HepG2 (cell line): ENCODE results near the gene TOLLIP. TPM values are rescaled to one million over a fixed set of nuclear protein-coding genes. Genes with fewer than 3 reads are reported as not detected.

Source experiments
- AHR ChIP-seq: IDR thresholded peaks from 2 replicates; pipeline ENCODE4 v1.6.1; 2018; ENCODE audit warnings: missing genetic modification reagents, missing compliant biosample characterization
- BHLHE40 ChIP-seq: IDR thresholded peaks from 2 replicates; pipeline ENCODE4 v1.6.1; 2011; ENCODE audit warnings: low read length, improper control_type of control experiment
- DR1 ChIP-seq: sonication (generic); formaldehyde crosslinking; IDR thresholded peaks from 2 replicates; pipeline ENCODE4 v1.8.0; 2021; ENCODE audit warnings: mild to moderate bottlenecking, missing genetic modification reagents, inconsistent platforms
- GZF1 ChIP-seq: sonication (generic); formaldehyde crosslinking; IDR thresholded peaks from 2 replicates; pipeline ENCODE4 v1.5.1; 2020; ENCODE audit warnings: mild to moderate bottlenecking, missing genetic modification reagents
- HNRNPLL ChIP-seq: fragments of 200-400 bp; formaldehyde crosslinking; IDR thresholded peaks from 2 replicates; pipeline ENCODE4 v1.6.1; 2017; ENCODE audit warnings: mild to moderate bottlenecking, low read depth, low read length; ENCODE audit not compliant: poor library complexity, severe bottlenecking
- LBX2 ChIP-seq: sonication (generic); formaldehyde crosslinking; IDR thresholded peaks from 2 replicates; pipeline ENCODE4 v1.5.0; 2020; ENCODE audit warnings: missing genetic modification reagents, mild to moderate bottlenecking, borderline replicate concordance
- MEIS1 ChIP-seq: sonication (generic); formaldehyde crosslinking; IDR thresholded peaks from 2 replicates; pipeline ENCODE4 v1.9.0; 2021; ENCODE audit warnings: mild to moderate bottlenecking, missing genetic modification reagents, moderate library complexity, borderline replicate concordance
- MLX ChIP-seq: IDR thresholded peaks from 2 replicates; pipeline ENCODE4 v1.6.1; 2016
- PITX1 ChIP-seq: sonication (generic); formaldehyde crosslinking; IDR thresholded peaks from 2 replicates; pipeline ENCODE4 v1.5.1; 2020; ENCODE audit warnings: mild to moderate bottlenecking, missing genetic modification reagents
- RBFOX2 ChIP-seq: fragments of 200-400 bp; formaldehyde crosslinking; IDR thresholded peaks from 2 replicates; pipeline ENCODE4 v1.6.1; 2017; ENCODE audit warnings: low read depth, mild to moderate bottlenecking, low read length
- RBM22 ChIP-seq: fragments of 200-400 bp; formaldehyde crosslinking; optimal IDR thresholded peaks from 2 replicates; pipeline ENCODE3; 2017; ENCODE audit warnings: mild to moderate bottlenecking, low read length, moderate library complexity
- SIX1 ChIP-seq: sonication (generic); formaldehyde crosslinking; IDR thresholded peaks from 2 replicates; pipeline ENCODE4 v1.4.0; 2020; ENCODE audit warnings: missing genetic modification reagents, borderline replicate concordance
- TAF1 ChIP-seq: sonication (generic); formaldehyde crosslinking; IDR thresholded peaks from 2 replicates; pipeline ENCODE4 v1.4.0; 2020; ENCODE audit warnings: missing genetic modification reagents
- ZBTB33 ChIP-seq: sonication (generic); formaldehyde crosslinking; IDR thresholded peaks from 2 replicates; pipeline ENCODE4 v1.4.0; 2020; ENCODE audit warnings: missing genetic modification reagents
- ZBTB46 ChIP-seq: sonication (generic); formaldehyde crosslinking; IDR thresholded peaks from 2 replicates; pipeline ENCODE4 v1.4.0; 2020; ENCODE audit warnings: mild to moderate bottlenecking, missing genetic modification reagents, borderline replicate concordance
- ZFP62 ChIP-seq: sonication (generic); formaldehyde crosslinking; IDR thresholded peaks from 2 replicates; pipeline ENCODE4 v1.4.0; 2020; ENCODE audit warnings: missing genetic modification reagents
- ZMYM2 ChIP-seq: sonication (generic); formaldehyde crosslinking; IDR thresholded peaks from 2 replicates; pipeline ENCODE4 v1.8.0; 2022; ENCODE audit warnings: mild to moderate bottlenecking, missing genetic modification reagents
- ZMYM4 ChIP-seq: sonication (generic); formaldehyde crosslinking; IDR thresholded peaks from 2 replicates; pipeline ENCODE4 v1.8.1; 2023; ENCODE audit warnings: mild to moderate bottlenecking, missing genetic modification reagents
- ZNF430 ChIP-seq: sonication (generic); formaldehyde crosslinking; IDR thresholded peaks from 2 replicates; pipeline ENCODE4 v1.9.0; 2021; ENCODE audit warnings: mild to moderate bottlenecking, missing genetic modification reagents
- ZNF446 ChIP-seq: sonication (generic); formaldehyde crosslinking; IDR thresholded peaks from 2 replicates; pipeline ENCODE4 v1.5.0; 2020; ENCODE audit warnings: mild to moderate bottlenecking, missing genetic modification reagents
- ZSCAN21 ChIP-seq: sonication (generic); formaldehyde crosslinking; IDR thresholded peaks from 2 replicates; pipeline ENCODE4 v1.8.0; 2022; ENCODE audit warnings: mild to moderate bottlenecking, missing genetic modification reagents, moderate library complexity, borderline replicate concordance
- polyA plus RNA-seq, 8 experiments: library from polyadenylated mRNA; depleted of rRNA in 3 of 8; stranded (reverse) in 7 of 8; unstranded in 1 of 8; fragments of >200 nt; fragmentation: Illumina TruSeq in 4 of 8; extraction: Trizol in 4 of 8; gene quantifications; 2 replicates each; pipeline versions ENCODE4 v1.2.1 to v1.2.3, GENCODE V29; 2011 to 2016; ENCODE audit warnings: low read depth in 4 of 8, missing spikeins in 1 of 8, mixed read lengths in 1 of 8; ENCODE audit not compliant: insufficient read depth in 1 of 8
- total RNA-seq, 5 experiments: library from RNA; depleted of rRNA; stranded (reverse); fragments of >200 nt; fragmentation: Illumina TruSeq; extraction: Trizol; gene quantifications; 2 replicates each; pipeline ENCODE4 v1.2.3, GENCODE V29; 2016; ENCODE audit warnings: low read depth in 1 of 5

TOLLIP gene
- total and polyA plus RNA-seq, 2 of the 13 experiments (the other 11 are each of a cell fraction or from before 2014, with no cell fraction given): 25.9 to 47.5 TPM

- no peak for TF ChIP-seq PITX1
- no peak for TF ChIP-seq DR1 (CRISPR knock-in tag)
- peak; percentile 18; the same call in 1 of the 2 replicates for TF ChIP-seq TAF1
- no peak for TF ChIP-seq RBFOX2
- TF ChIP-seq MLX (CRISPR knock-in tag): no peak
- no peak for TF ChIP-seq HNRNPLL
- TF ChIP-seq ZMYM4 (CRISPR knock-in tag): no peak
- TF ChIP-seq AHR: no peak
- TF ChIP-seq MEIS1: no peak
- TF ChIP-seq ZNF446 (CRISPR knock-in tag): no peak
- no peak for TF ChIP-seq ZFP62 (CRISPR knock-in tag)
- TF ChIP-seq GZF1 (CRISPR knock-in tag): no peak
- TF ChIP-seq ZSCAN21: no peak
- no peak for TF ChIP-seq ZMYM2 (CRISPR knock-in tag)
- no peak for TF ChIP-seq LBX2 (CRISPR knock-in tag)
- TF ChIP-seq RBM22: no peak
- no peak for TF ChIP-seq ZNF430
- TF ChIP-seq ZBTB33 (CRISPR knock-in tag): peak; percentile 50; the same call in 1 of the 2 replicates
- TF ChIP-seq BHLHE40: no peak
- TF ChIP-seq SIX1: no peak
- no peak for TF ChIP-seq ZBTB46 (CRISPR knock-in tag)
Observed at GRCh38 chr11:1305501-1306056, 3.9 kb downstream of the TOLLIP start (continued).
